Liver (tissue), 9 donors: ENCODE measurements around the gene TSPAN12. TPM values are rescaled to one million over a fixed set of nuclear protein-coding genes. Genes with fewer than 3 reads are reported as not detected.

Experiments
- DNase-seq: peaks from one replicate; pipeline ENCODE4 v3.0.0-alpha.2; 2017; ENCODE audit warnings: low spot score
- H3K27ac ChIP-seq, 2 donors: one replicate each; pipeline ENCODE4 v1.7.0; 2013; ENCODE audit warnings: inconsistent platforms in 2 of 2, low read length in 2 of 2, control low read depth in 1 of 2, low read depth in 1 of 2, mild to moderate bottlenecking in 1 of 2
- H3K27me3 ChIP-seq, 4 donors: one replicate each; pipeline versions ENCODE4 v1.6.1 to v1.7.0; 2013; ENCODE audit warnings: low read length in 3 of 4, inconsistent platforms in 1 of 4, mild to moderate bottlenecking in 1 of 4, moderate library complexity in 1 of 4; ENCODE audit not compliant: control insufficient read depth in 4 of 4, insufficient read depth in 4 of 4
- H3K36me3 ChIP-seq, 4 donors: one replicate each; pipeline versions ENCODE4 v1.6.1 to v1.7.0; 2013; ENCODE audit warnings: low read length in 3 of 4, mild to moderate bottlenecking in 3 of 4, low read depth in 1 of 4, moderate library complexity in 1 of 4; ENCODE audit not compliant: control insufficient read depth in 4 of 4, insufficient read depth in 3 of 4
- H3K4me1 ChIP-seq, 4 donors: one replicate each; pipeline versions ENCODE4 v1.6.1 to v1.7.0; 2013; ENCODE audit warnings: low read length in 3 of 4, mild to moderate bottlenecking in 3 of 4, moderate library complexity in 1 of 4; ENCODE audit not compliant: control insufficient read depth in 4 of 4, insufficient read depth in 4 of 4
- H3K4me3 ChIP-seq, 3 donors: one replicate each; pipeline versions ENCODE4 v1.6.1 to v1.7.0; 2013; ENCODE audit warnings: low read length in 3 of 3, control low read depth in 1 of 3, low read depth in 1 of 3, mild to moderate bottlenecking in 1 of 3
- H3K9ac ChIP-seq, 2 donors: one replicate each; pipeline ENCODE4 v1.7.0; 2013; ENCODE audit warnings: low read length in 2 of 2, mild to moderate bottlenecking in 2 of 2, moderate library complexity in 2 of 2, control low read depth in 1 of 2, low read depth in 1 of 2
- H3K9me3 ChIP-seq, 4 donors: one replicate each; pipeline versions ENCODE4 v1.6.1 to v1.7.0; 2013; ENCODE audit warnings: low read length in 3 of 4; ENCODE audit not compliant: control insufficient read depth in 4 of 4
- ATF3 ChIP-seq: IDR thresholded peaks from 2 replicates; pipeline ENCODE4 v1.6.1; 2016; ENCODE audit warnings: antibody characterized with exemption
- FOXA1 ChIP-seq: IDR thresholded peaks from 2 replicates; pipeline ENCODE4 v1.6.1; 2016; ENCODE audit warnings: antibody characterized with exemption
- FOXA2 ChIP-seq: IDR thresholded peaks from 2 replicates; pipeline ENCODE4 v1.6.1; 2016; ENCODE audit warnings: antibody characterized with exemption
- GABPA ChIP-seq, 2 donors: IDR thresholded peaks in 1 of 2; conservative IDR thresholded peaks in 1 of 2; 2 replicates each; pipeline ENCODE4 v1.6.1; 2016; ENCODE audit warnings: antibody characterized with exemption in 2 of 2, mild to moderate bottlenecking in 1 of 2, moderate library complexity in 1 of 2
- HNF4G ChIP-seq: IDR thresholded peaks from 2 replicates; pipeline ENCODE4 v1.6.1; 2016; ENCODE audit warnings: antibody characterized with exemption
- JUND ChIP-seq, 2 donors: IDR thresholded peaks; 2 replicates each; pipeline ENCODE4 v1.6.1; 2016; ENCODE audit warnings: antibody characterized with exemption in 2 of 2
- MAX ChIP-seq: IDR thresholded peaks from 2 replicates; pipeline ENCODE4 v1.6.1; 2016; ENCODE audit warnings: antibody characterized with exemption
- NR2F2 ChIP-seq: IDR thresholded peaks from 2 replicates; pipeline ENCODE4 v1.6.1; 2016; ENCODE audit warnings: antibody characterized with exemption
- REST ChIP-seq: IDR thresholded peaks from 2 replicates; pipeline ENCODE4 v1.6.1; 2016; ENCODE audit warnings: antibody characterized with exemption, mild to moderate bottlenecking
- RXRA ChIP-seq, 2 donors: IDR thresholded peaks; 2 replicates each; pipeline ENCODE4 v1.6.1; 2017 to 2018; ENCODE audit warnings: antibody characterized with exemption in 2 of 2, mild to moderate bottlenecking in 1 of 2
- TAF1 ChIP-seq: conservative IDR thresholded peaks from 2 replicates; pipeline ENCODE4 v1.6.1; 2016; ENCODE audit warnings: antibody characterized with exemption, mild to moderate bottlenecking
- WGBS: extraction: QIAGEN DNeasy Blood & Tissue Kit; methylation state at CpG from one replicate; pipeline ENCODE4 v1.1.7; 2013; 5-methylcytosine and 5-hydroxymethylcytosine counted together
- polyA plus RNA-seq, 2 donors: library from polyadenylated mRNA; stranded (reverse) in 1 of 2; unstranded in 1 of 2; fragments of 200-250 nt in 1 of 2; fragments of >200 nt in 1 of 2; fragmentation: Nextera tagmentation in 1 of 2; extraction: Ambion mirVana in 1 of 2; gene quantifications; one replicate each; pipeline versions ENCODE4 v1.2.1 to v1.2.3, GENCODE V29; 2013 to 2015
- total RNA-seq, 2 donors: library from RNA; depleted of rRNA; stranded (reverse); fragments of >200 nt; gene quantifications; one replicate each; pipeline ENCODE4 v1.2.3, GENCODE V29; 2014
- donor health status: healthy.
- donor health status: healthy.
- donor health status: healthy.
- donor health status: healthy.
- donor health status: healthy.

Gene TSPAN12
- total and polyA plus RNA-seq, 4 donors, result 10.6 to 21.5 (median 14.9) TPM

GRCh38 chr7:120802751-120803150 lies 55.2 kb downstream of the TSPAN12 start:
- WGBS, result 85% methylated on average over 3 of the region's 3 CpGs
- TF ChIP-seq RXRA (IDR thresholded peaks at IDR 0.05), result no peak
- peak; percentile 12 for TF ChIP-seq NR2F2

GRCh38 chr7:120799813-120800475 lies 58.0 kb downstream of the TSPAN12 start:
- Histone ChIP-seq H3K9ac (no peak overlapping the region), H3K36me3 (peaks cover 0 to 4% (median 2%) of the 10 kb centered on the region in 4 donors), H3K4me3 (no peak overlapping the region), H3K9me3 (peaks cover 0 to 3% (median 1%) of the 10 kb centered on the region in 4 donors), H3K27me3 (no peaks in the 10 kb centered on the region), H3K4me1 (no peaks in the 10 kb centered on the region), H3K27ac (no peak overlapping the region)
- no peak for DNase-seq
- TF ChIP-seq HNF4G (no peak), REST (no peak), ATF3 (no peak), FOXA1 (no peak), FOXA2 (no peak), GABPA (IDR thresholded peaks at IDR 0.05 in 1 of 2, conservative IDR thresholded peaks at IDR 0.05 in 1 of 2) (no peak), JUND (IDR thresholded peaks at IDR 0.05) (no peak), RXRA (IDR thresholded peaks at IDR 0.05) (no peak)
- WGBS, result 94% methylated on average over 3 of the region's 3 CpGs

More at GRCh38 chr7:120802751-120803150, 55.2 kb downstream of the TSPAN12 start:
- no peak overlapping the region for H3K9ac ChIP-seq
- no peaks in the 10 kb centered on the region for H3K9me3 ChIP-seq
- H3K36me3 ChIP-seq, result peaks cover 0 to 2% (median 0%) of the 10 kb centered on the region in 4 donors
- no peak overlapping the region for H3K27ac ChIP-seq
- peaks cover 0 to 17% (median 14%) of the 10 kb centered on the region in 4 donors for H3K4me1 ChIP-seq
- H3K27me3 ChIP-seq, result no peaks in the 10 kb centered on the region
- DNase-seq, result no peak
- H3K4me3 ChIP-seq, result no peak overlapping the region

- H3K36me3 ChIP-seq, result peaks cover 0 to 4% (median under 1%) of the 10 kb centered on the region in 4 donors
- no peak overlapping the region for H3K9ac ChIP-seq
- TF ChIP-seq TAF1, result no peak
- TF ChIP-seq MAX, result no peak
- no peak overlapping the region for H3K4me3 ChIP-seq
- no peaks in the 10 kb centered on the region for H3K27me3 ChIP-seq
- no peak for DNase-seq
- WGBS, result 99% methylated on average over 1 of the region's 1 CpG
- no peaks in the 10 kb centered on the region for H3K4me1 ChIP-seq
- H3K9me3 ChIP-seq, result peaks cover 0 to 3% (median 1%) of the 10 kb centered on the region in 4 donors
- H3K27ac ChIP-seq, result no peak overlapping the region
Observed at GRCh38 chr7:120799147-120799546, 58.8 kb downstream of the TSPAN12 start.
